ENCODE results near the gene MOK.
"Not testable (repeated sequence)": the region's sequence is repeated elsewhere in the genome, so short reads cannot be mapped to it uniquely, and the experiment has no call there.

Gene MOK

DNA sequence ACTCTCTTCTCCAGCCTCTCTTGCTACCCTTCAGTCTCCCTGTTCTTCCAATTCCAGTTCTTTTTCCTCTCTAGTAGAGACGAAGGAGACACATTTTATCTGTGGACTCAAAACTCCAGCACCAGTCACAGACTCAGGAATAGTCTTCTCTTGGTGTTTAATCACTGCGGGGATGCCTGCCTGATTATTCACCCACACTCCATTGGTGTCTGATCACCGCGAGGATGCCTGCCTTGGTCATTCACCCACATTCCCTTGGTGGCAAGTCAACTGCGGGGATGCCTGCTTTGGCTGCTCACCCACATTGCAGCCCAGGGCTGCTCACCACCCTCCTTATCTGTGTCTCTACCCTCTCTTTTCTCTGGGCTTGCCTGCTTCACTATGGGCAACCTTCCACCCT lies 64.5 kb downstream of the MOK start:
- DNase-seq = not testable (repeated sequence)

DNA sequence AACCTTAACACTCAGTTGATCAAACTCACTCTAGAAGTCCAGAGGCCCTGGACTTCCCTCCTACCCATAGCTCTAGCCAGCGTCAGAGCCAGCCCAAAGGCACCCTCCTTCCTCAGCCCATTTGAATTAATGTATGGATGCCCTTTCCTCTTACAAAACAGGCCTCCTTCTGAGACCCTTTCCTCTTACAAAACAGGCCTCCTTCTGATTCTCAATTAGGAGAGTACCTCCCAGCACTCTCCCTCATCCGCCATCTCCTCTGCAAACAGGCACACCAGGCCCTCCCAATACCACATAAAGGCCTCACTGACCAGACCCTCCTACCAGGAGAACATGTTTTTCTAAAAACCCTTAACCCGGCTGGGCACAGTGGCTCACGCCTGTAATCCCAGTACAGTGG lies 65.7 kb downstream of the MOK start:
- DNase-seq = no peak

DNA sequence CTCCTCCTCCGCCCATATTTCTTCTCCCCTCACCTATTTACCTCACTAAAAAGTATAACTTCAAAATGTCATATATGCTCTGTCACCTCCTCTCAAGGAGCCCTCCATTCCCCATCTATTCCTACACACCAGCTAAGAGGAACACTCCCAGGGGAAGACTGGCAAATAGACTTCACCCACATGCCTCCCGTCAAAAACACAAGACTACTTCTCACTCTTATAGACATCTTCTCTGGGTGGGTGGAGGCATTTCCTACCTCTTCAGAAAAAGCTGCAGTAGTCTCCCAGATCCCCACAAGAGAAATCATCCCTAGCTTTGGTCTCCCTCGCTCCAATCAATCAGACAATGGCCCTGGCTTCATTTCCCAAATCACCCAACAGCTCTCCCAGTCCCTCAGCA lies 66.2 kb downstream of the MOK start:
- no peak for DNase-seq

DNA sequence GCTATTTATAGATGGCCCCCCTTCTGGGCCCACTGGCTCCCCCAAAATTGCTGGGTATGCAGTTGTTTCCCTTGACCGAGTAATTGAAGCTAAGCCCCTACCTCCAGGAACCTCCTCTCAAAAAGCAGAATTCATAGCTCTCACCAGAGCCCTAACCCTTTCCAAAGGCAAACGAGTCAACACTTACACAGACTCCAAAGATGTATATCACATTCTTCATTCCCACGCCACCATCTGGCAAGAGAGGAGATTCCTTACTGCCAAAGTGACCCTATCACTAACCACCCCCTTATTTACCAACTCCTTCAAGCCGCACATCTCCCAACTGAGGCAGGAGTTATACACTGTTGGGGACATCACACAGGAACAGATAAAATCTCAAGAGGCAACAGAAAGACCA lies 66.8 kb downstream of the MOK start:
- no peak for DNase-seq

DNA sequence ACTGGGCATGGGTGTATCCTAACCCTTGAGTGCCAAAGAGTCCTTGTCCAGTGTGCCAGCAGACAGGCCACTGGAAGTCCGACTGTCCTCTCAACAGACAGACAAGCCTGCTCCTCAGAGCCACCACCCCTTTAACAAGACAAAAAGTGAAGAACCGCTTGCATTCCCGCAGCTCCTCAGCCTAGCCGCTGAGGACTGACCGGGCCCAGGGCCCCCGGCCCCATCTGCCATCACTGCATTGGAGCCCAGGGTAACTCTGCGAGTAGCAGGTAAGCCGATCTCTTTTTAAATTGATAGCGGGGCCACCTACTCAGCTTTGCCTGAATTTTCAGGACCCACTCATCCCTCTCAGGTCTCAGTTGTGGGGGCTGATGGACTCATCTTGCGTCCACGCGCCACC lies 68.9 kb downstream of the MOK start:
- no peak for DNase-seq

DNA sequence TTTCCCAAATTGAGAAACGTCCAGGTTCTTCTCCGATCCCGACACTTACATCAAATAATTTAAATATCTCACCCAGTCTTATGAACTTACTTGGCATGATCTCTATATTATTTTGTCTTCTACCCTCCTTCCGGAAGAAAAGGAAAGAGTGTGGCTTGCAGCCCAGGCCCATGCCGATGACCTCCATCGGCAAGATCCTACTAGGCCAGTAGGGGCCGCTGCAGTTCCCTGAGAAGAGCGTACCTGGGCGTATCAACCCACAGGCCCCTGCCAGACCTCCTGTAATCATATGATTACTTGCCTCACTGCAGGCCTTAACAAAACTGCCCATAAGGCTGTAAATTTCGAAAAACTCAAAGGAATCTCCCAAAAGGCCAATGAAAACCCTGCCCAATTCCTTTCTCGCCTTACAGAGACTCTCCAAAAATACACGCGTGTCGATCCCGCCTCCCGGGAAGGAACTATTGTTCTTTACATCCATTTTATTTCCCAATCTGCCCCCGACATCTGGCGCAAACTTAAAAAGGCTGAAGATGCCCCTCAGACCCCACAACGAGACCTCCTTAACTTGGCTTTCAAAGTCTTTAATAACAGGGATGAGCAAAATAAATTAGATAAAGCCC lies 69.6 kb downstream of the MOK start:
- DNase-seq = peak; percentile 9

DNA sequence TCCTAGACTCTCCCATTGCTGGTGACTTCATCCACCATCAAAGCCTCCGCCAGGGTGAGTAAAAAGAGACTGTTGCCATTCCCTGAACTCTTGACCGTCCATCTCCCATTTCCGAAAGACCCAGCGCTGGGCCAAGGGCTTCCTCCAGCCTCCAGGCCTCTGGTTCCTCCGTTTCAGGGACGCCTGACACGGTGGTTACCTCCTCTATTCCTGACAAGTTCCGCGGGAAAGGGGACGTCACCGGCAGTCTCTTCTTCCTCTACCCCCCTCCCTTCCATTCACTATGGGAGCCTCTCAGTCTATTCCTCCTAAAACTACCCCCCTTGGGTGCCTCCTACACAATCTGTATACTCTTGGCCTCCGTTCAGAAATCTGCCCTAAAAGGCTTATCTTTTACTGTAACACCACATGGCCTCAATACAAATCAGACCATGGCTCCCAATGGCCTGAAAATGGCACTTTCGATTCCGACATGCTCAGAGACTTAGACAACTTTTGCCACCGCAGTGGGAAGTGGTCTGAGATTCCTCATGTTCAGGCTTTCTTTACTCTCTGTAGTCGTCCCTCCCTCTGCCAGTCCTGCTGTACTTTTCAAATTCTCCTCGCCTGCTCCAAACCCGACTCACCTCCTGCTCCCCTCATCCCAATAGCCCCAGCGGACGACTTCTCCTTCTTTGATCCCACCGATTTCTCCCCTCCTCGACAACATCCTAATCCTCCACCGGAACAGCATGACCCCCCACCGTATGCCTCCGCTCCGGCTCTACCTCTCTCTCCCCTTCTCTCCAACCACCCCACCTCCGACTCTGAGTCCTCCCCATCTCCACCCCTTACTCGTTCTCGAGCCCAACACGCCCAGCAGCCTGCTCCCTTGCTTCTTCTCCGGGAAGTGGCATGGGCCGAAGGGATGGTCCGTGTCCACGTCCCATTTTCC lies 70.4 kb downstream of the MOK start:
- no peak for DNase-seq

DNA sequence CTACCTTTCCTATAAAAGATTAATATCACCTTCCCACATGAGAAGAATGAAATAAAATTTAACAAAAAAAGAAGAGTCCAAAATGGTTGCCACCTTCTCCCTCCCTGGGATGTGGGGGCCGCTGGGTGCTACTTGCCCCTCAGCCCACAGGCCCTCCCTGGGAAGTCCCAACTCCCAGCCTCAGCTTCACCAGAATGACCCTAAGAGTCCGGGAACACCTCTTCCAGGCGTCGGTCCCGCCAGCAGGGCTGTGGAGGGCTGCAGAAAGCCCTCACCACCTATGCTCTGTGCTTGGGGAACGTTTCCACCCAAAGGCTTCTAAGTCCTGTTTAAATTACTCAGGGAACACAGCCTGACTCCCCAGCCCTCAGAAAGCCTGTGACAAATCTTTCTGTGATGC lies 71.9 kb downstream of the MOK start:
- no peak for DNase-seq

DNA sequence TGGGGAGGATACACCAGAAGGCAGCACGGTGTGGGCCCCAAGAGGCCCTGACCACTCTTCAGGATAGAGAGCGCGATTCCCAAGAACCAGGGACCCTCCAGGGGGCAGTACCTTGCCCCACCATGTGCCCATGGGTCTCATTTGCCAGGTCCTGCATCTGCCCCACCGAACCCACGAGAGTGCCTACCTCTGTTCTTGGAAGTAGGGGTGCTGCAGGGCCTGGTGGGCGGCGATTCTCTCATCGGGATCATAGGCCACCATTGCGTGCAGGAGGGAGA lies 72.7 kb downstream of the MOK start:
- no peak for DNase-seq

DNA sequence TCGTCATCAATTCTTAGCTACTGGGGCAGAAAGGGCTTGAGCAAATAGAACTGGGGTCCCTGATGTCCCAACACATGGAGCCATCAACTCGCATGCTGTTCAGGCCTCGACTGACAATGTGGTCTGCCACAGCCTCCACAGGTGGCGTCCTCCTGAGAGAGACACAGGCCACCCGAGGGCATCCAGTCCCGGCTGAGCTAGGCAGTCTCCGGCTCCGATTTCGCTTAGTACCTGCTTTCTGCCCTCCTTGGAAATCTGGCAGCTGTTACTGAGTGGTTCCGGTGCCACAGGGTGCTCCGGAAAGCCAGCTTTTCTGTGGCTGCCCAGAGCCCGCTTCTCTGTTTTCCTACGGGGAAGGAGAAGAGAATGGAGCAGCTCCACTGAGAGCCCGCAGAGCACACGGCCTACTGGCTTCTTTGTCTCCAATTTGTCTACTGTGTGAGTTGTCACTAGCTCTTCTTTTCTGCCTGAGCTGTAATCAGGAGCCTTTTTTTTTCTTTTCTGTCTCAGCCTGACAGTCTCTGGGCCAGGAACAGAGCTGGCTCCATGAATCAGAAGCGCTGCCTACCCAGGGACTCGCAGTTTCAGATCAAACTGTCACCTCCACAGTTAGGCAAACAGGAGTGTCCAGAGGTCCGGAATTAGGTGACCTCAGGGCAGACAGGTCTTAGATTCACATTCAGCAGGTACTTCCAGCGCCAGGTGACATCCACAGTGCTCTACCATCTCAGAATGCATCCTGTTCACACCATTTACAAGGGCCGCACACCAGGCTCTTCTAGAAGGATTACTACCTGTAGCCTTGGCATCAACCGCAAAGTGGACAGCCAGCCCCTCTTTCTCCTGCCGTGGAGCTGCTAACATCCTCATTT lies 73.3 kb downstream of the MOK start:
- DNase-seq = no peak

DNA sequence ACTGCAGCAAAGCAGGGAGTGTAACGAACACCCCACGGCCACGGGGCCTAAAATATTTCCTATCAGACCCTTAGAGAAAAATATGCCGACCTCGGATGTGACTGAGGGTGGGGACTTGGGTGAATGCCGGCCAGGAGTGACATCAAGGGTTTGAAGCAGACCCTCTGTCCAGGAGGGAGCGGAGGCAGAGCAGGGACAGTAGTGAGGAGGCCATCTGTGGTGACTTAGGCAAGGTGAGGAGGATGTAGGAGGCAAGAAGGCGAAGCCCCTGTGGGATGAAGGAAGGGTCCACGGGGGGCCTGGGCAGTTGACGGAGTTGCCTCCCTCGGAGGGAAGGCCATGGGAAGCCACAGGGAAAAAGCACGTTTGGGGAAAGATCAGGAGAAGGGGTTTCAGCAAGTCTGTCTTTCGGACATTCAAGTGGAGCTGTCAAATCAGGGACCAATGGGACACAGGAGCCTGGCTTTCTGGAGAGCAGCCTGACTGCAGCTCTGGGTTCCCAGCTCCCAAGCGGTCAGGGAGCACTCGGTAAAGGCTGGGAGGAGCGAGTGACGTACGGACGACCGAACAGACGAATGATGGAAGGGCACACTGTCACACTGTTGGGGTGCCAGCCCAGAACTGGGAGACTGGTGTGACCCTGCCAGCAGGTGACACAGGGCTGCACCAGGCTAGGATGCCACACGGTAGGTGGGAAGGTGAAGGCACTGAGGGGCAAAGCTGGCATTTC lies 74.3 kb downstream of the MOK start:
- no peak for DNase-seq

DNA sequence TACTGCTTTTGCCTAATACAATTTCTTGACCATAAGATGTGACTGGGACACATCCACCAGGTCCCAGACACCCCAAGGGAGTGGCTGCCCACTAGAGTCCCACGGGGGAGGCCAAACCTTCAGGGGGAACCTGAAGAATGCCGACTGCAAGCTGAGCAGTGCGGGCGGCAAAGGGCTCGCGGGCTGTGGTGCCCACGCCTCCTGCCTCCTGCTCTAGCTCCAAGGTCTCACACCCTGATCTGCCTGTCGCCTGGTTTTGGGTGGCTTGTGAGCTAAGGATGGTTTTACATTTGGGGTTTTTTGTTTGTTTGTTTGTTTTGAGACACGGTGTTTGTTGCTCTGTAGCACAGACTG lies 75.2 kb downstream of the MOK start:
- DNase-seq = no peak

DNA sequence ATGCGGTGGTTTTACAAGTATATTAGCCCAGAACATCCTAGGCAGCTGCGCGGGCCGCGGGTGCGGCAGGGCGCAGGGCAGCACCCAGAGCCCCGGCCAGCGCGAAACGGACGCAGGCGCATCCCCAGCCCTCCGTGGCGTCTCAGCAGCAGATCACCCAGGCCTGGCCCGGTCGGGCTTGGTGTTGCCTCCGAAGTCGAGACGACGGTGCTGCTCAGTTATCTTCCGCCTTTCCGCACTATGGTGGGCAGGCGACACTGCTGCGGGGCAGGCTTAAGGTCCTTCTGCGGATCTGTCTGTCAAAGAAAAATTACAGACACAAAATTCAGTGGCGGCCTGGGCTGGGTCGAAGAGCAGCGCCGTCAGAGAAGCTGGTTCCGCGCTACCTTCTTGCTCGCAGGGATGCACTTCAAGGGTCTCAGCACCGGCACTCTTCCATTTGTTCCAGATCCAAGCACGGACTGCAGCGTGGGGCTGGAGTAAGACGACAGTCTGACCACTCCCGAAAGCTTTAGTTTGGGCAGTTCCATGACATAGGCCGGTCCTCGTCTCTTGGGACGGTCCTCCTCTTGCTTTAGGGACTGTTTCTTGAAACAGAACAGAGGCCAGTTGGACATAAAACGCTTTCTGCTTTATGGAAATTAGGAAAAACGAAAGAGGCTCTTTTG lies 75.8 kb downstream of the MOK start:
- DNase-seq = no peak

DNA sequence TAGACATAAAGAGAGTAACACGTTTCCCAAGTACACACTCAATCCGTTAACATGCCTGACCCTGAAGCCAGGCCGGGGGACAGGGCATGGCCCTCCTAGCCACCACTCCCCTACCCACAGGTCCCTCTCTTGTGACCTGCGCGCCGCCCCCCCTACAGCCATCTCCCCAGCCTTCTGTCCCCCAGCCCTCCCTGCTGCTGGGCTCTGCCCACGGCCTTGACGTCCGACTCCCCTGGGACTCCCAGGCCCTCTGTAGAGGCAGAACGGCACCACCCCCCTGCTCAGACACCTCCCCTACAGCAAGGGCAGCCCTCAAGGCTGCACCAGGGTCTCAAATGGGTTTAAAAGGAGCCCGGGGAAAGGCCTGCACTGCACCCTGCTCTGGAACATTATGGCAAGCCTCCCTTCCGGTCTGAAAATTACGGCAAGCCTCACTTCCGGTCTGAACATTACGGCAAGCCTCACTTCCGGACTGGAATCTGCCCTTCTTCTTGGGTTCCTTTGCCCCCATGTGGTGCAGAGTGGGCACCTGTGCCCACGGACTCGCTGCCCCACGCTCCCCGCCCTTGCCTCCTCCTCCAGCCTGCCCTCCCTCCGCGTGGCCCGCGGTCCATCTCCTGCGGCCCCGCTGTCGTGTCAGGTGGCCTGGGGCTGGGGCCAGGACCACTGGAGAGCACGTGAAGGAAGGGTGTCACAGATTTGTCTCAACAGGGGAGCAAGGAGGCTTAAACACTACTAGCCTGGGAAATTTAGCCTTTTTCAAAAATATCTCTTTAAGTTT lies 77.6 kb downstream of the MOK start:
- DNase-seq = no peak

DNA sequence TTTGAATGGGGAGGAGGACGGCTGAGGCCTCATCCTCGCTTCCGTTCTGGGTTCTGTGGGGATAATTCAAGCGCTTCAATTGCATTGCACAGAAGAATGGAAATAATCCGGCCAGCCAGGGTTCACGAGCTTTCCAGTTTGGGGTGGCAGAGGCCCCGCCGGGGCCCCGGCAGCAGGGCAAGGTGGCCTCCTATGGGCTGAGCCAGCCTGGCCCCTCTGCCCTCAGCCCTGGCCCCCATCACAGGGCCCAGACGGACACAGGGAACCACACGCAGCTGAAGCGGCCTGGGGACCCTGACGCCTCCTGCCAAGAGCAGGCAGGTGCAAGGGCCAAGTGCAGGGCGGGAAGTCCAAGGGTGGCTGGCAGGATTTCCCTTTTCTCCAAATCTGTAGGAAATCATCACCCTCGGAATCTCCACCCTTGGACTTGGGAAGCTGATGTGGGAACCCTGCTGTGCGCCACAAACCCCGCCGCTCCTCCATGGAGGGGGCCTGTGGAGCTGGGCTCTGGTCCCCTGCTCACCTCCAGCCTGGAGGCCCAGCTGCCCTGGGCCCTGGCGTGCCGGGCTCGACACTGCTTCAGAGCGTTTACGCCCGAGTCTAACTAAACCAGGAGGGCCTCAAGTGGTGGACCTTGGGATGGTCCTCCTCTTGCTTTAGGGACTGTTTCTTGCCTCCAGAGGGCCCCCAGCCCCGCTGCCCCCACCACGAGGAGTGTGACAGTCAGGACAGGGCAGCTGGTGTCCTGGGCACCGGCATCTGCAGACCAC lies 78.4 kb downstream of the MOK start:
- no peak for DNase-seq

DNA sequence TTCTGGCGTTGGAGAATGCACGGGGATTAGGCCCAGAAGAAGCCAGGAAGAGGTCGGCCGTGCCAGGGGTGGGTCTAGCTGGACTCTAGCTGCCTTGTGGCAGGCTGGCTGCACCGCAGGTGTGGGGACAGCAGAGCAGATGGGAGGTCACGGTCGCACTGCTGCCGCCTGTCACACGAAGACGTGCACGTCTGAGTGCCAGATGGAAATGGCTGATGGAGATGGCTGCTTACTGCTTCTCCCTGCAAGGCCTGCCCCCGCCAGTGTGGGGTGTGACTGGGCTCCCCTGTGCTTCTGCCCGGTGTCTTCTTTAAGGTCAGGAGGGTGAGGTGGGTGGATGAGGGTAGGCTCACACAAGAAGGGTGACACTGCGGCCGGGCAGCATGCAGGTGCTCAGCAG lies 79.0 kb downstream of the MOK start:
- no peak for DNase-seq

DNA sequence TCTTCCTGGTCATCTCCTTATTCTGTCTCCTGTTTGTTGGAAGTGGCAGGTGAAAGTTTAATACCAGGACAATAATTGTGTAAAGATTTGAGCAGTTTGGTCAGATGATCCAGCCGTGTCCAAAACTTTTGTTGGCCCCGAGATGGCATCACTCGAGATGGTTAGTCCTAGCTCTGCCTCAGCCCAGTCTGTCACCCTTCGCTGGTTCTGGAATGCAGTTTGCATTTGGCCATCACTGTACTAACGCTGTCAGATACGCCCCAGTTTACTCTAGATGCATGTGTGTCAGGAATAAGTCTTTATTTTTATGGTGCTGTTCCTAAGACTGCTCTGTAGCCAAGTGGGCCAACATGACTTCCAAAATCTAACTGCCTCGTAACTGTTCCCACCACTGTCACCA lies 79.6 kb downstream of the MOK start:
- DNase-seq = no peak

DNA sequence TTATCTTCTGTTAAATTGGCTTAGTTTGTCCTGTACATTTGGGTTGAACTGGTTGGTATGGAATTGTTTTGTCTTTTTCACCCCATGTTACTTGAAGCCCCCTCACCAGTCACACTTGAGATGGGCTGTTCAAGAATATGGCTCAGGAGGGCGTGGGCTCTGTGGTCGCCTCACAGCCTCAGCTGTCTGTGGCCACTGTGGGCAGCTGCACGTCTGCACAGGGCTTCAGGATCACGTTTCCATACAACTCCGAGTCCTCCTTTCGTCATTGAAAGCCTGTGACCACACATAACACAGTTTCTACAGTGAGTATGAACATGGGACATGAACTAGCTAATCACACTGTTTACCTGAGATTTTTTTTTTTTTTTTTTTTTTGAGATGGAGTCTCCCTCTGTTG lies 81.3 kb downstream of the MOK start:
- DNase-seq = no peak

DNA sequence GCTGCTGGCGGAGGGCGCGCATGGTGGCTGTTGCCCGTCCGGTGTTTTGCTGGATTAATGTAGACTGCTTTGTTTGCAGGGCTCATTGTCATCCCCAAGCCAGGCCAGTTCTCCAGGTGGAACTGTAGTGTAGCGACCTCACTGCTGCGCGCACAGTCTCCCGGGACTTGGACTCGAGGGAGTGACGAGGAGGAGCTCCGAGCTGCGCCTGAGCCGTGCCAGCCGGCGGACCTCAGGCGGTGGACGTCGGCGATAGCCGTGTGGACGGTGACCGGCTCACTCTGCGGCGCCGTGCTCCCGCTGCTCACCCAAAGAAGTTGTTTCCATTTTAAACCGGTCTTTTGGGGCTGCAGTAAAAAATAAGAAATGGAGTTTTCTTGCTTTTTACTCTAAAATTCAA lies 82.2 kb downstream of the MOK start:
- no peak for DNase-seq

DNA sequence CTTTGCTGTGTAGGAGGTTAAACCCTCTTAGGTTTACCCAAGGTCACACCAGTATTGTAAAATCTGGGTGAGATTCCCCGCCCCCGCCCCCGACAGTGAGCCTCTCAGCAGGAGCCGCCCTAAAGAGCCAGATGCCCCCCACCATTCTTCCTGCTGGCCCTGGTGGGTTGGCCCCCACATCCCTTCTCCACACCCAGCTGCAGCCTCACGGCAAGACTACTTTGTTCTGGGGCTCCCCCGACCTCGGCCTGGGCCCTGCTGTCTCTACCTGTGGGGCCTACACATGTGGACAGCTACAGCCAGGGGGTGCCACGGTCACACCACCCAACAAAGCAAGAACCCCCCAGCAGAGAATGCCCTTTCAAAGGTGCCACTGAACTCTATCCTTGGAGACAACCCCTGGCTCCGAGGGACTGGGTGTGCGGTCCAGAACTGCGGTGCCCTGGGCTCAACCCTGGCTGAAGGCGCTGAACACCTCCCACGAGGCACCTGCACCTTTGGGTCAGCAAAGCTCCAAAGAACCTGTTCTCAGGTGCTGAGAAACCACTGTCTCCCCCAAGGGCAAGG lies 82.9 kb downstream of the MOK start:
- no peak for DNase-seq

DNA sequence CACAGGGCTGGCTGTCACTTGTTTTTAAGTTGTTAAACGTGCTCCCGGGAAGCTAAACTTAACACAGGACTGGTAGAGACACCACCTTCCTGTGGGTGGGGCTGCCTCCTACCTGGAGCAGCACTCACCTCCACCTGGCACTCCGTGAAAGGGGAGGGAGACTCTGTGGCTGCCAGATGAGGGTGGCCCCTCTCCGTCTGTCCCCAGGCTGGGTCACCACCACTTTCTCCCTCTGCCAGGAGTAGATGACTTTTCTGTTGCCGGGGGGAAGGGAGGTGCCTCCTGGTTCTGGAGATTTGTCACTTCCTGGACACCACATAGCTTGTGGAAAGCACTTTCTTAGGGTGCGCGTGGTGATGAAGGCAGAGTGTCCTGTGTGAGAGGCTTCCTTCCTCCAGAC lies 83.9 kb downstream of the MOK start:
- no peak for DNase-seq
